Ovary (tissue), 9 donors: ENCODE measurements around the gene LSM14A. TPM values are rescaled to one million over a fixed set of nuclear protein-coding genes. Genes with fewer than 3 reads are reported as not detected.

Source experiments
- DNase-seq, 5 donors: peaks; one replicate each; pipeline ENCODE4 v3.0.0-alpha.2; 2019 to 2020
- H3K27ac ChIP-seq, 2 donors: fragments of 200-600 bp; one replicate each; pipeline versions ENCODE4 v1.5.1 to v1.8.0; 2019 to 2022
- H3K27me3 ChIP-seq: fragments of 200-600 bp; one replicate; pipeline ENCODE4 v1.8.0; 2022
- H3K36me3 ChIP-seq: fragments of 200-600 bp; sonication (generic); one replicate; pipeline ENCODE4 v1.5.1; 2019
- H3K4me1 ChIP-seq: one replicate; pipeline ENCODE4 v1.8.1; 2013; ENCODE audit warnings: mild to moderate bottlenecking, moderate library complexity; ENCODE audit not compliant: insufficient read depth
- H3K4me3 ChIP-seq: fragments of 200-600 bp; sonication (generic); one replicate; pipeline ENCODE4 v1.5.1; 2017
- H3K9me3 ChIP-seq, 2 donors: fragments of 200-600 bp in 1 of 2; sonication (generic) in 1 of 2; one replicate each; pipeline versions ENCODE4 v1.5.1 to v1.8.1; 2013 to 2019; ENCODE audit warnings: mild to moderate bottlenecking in 1 of 2, moderate library complexity in 1 of 2
- CTCF ChIP-seq, 3 donors: fragments of 450-650 bp in 2 of 3; fragments of 200-600 bp in 1 of 3; IDR thresholded peaks; one replicate each; pipeline versions ENCODE4 v1.5.1 to v1.8.0; 2016 to 2022; ENCODE audit warnings: antibody characterized with exemption in 3 of 3, mild to moderate bottlenecking in 1 of 3
- EP300 ChIP-seq: sonication (generic); formaldehyde crosslinking; IDR thresholded peaks from one replicate; pipeline ENCODE4 v1.6.1; 2017; ENCODE audit warnings: antibody characterized with exemption
- POLR2A ChIP-seq: fragments of 450-650 bp; IDR thresholded peaks from one replicate; pipeline ENCODE4 v1.6.1; 2017; ENCODE audit warnings: antibody characterized with exemption, mild to moderate bottlenecking, moderate library complexity
- WGBS, 3 donors: extraction: QIAGEN DNeasy Blood & Tissue Kit in 1 of 3; methylation state at CpG; one replicate each; pipeline versions ENCODE4 v1.1.5 to v1.1.7; 2013 to 2017; 5-methylcytosine and 5-hydroxymethylcytosine counted together
- intact Hi-C, 4 donors: fragments of 100-400 bp; cut with DNase I; formaldehyde crosslinking; loops; one replicate each; pipeline versions ENCODE4 v1.11.0 to v1.15.1; 2022 to 2023
- polyA plus RNA-seq, 2 donors: library from polyadenylated mRNA; stranded (reverse); fragments of 200-250 nt in 1 of 2; fragments of 350-450 nt in 1 of 2; fragmentation: Illumina TruSeq in 1 of 2; extraction: RNeasy Lipid Tissue Mini Kit (QIAGEN cat#74804) in 1 of 2; gene quantifications; one replicate each; pipeline ENCODE4 v1.2.3, GENCODE V29; 2013 to 2014
- total RNA-seq, 7 donors: library from RNA; depleted of rRNA in 2 of 7; stranded (reverse); fragments of >200 nt in 2 of 7; fragmentation: NEBNext Ultra II Directional in 3 of 7; extraction: Animal tissue kit (Norgen Biotek cat#: 25700) in 3 of 7; gene quantifications; one replicate each; pipeline versions ENCODE4 v1.1.0 to v1.2.4, GENCODE V29; 2016 to 2023
- donor health status: DM: no; HTN: no; CAD: no; lungs with moderate emphysema.
- donor health status: DM: no; HTN: no; CAD: no.
- donor health status: Bipolar disorder and iron deficiency.
- donor health status: DM: yes; HTN: yes; CAD: no.
- donor health status: DM: no; HTN: no; CAD: no.
- donor health status: DM: yes; HTN: yes; CAD: no.

LSM14A gene
- total and polyA plus RNA-seq, 9 donors, result 85.8 to 130 (median 114) TPM

DNA sequence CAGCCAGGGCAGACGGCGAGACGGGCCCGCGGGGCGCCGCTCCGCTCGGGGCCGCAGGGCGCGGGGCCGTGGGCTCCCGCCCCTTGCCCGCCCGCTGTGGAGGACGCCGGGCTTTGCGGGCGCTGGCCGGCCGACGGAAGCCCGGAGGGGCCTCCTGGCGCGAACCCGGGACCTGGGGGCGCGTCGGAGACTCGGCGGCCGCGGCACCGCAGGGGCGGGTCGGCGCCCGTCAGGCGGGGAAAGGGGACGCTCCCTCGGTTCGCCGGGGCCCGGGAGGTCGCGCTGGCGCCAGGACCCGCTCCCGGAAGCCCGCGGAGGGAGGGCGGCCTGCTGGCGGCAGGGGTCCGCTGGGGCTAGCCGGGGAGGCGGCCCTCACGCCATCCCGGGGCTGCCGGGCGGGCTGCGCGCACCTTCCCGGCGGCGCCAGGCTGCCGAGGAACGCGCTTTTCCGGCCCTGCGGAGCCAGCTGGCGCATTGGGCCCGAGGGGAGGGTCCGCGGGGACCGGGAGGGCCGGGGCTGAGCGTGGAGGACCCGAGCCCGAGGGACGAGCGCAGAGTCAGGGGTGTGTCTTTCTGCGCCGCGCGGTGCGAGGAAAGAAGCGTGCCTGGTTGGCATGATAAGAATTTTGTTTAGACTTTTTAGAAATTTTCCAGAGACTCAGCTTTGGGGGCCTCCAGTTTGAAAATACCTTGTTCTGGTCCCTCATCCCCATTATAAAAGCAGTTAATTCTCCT lies 82.6 kb downstream of the LSM14A start:
- 0% methylated on average over 22 to 88 of the region's 88 CpGs for WGBS, 3 donors

DNA sequence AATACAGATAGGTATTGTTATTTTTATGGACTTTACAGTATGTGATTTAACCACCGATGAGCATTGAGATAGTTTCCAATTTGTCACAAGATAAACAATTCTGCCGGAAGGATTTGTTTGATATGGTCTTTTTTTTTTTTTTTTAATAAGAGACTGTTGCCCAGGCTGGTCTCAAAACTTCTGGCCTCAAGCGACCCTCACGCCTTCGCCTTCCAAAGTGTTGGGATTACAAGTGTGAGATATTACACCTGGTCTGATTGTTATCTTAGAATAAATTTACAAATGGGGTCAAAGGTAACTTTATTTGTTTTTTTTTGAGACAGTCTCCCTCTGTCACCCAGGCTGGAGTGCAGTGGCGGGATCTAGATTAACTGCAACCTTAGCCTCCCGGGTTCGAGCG lies 83.2 kb downstream of the LSM14A start:
- H3K4me3 ChIP-seq, result peak overlapping the region; percentile 80
- WGBS, 3 donors, result 34 to 50% (median 44%) methylated on average over 9 of the region's 9 CpGs
- H3K27me3 ChIP-seq, result no peaks in the 10 kb centered on the region
- no peak overlapping the region for H3K27ac ChIP-seq
- H3K4me1 ChIP-seq, result peaks cover 9% of the 10 kb centered on the region
- H3K9me3 ChIP-seq, result no peaks in the 10 kb centered on the region
- no peak for TF ChIP-seq POLR2A
- TF ChIP-seq EP300, result no peak
- TF ChIP-seq CTCF (IDR thresholded peaks at IDR 0.05), result no peak
- H3K36me3 ChIP-seq, result no peaks in the 10 kb centered on the region
- DNase-seq, result no peak
- intact Hi-C loops, result no loop called here

More for the DNA sequence above, 82.6 kb downstream of the LSM14A start:
- intact Hi-C loops, result no loop called here
- Histone ChIP-seq H3K27me3 (no peaks in the 10 kb centered on the region), H3K27ac (peak overlapping the region; percentile 86 to 91), H3K9me3 (no peaks in the 10 kb centered on the region), H3K36me3 (no peaks in the 10 kb centered on the region), H3K4me3 (peak overlapping the region; percentile 80), H3K4me1 (peaks cover 9% of the 10 kb centered on the region)
- peak; percentile 42 to 73 (median 57) for DNase-seq
- TF ChIP-seq POLR2A, result no peak
- no peak for TF ChIP-seq CTCF (IDR thresholded peaks at IDR 0.05)
- no peak for TF ChIP-seq EP300

DNA sequence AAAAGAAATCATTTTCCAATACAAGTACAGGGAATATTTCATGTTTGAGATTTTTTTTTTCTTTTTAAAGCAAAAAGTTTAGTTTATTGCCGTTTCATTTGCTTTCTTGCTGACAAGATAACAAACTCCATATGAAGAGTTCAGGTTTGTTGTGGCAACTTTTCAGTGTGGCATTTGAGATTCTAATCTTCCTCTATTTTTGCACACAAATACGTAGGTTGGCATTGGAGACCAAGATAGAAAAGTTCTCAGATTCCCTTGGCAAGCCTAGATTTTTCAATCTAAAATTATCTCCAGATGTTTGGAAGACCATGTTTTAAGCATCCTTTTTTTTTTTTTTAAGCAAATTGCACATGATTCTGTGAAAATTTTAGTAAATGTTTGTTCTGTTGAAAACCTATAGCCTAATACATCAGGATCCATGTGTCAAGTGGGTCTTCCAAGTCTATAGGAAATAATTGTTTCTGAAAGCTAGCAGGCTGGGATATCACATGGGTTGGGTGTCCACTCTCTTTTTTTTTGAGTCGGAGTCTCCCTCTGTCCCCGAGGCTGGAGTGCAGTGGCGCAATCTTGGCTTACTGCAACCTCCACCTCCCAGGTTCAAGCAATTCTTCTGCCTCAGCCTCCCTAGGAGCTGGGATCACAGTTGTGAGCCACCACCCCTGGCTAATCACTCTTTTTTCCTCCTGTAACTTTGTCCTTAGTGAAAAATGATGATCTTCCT lies 84.7 kb downstream of the LSM14A start:
- no peak for TF ChIP-seq POLR2A
- TF ChIP-seq CTCF (IDR thresholded peaks at IDR 0.05), result no peak
- TF ChIP-seq EP300, result no peak
- Histone ChIP-seq H3K36me3 (no peaks in the 10 kb centered on the region), H3K4me3 (no peak overlapping the region), H3K9me3 (no peaks in the 10 kb centered on the region), H3K27me3 (no peaks in the 10 kb centered on the region), H3K4me1 (peaks cover 15% of the 10 kb centered on the region), H3K27ac (no peak overlapping the region)
- DNase-seq, result no peak
- 48 to 55% (median 53%) methylated on average over 5 of the region's 5 CpGs for WGBS, 3 donors
- intact Hi-C loops, result no loop called here

GRCh38 chr19:34257559-34257924 lies 85.2 kb downstream of the LSM14A start:
- no peaks in the 10 kb centered on the region for H3K36me3 ChIP-seq
- no peak for TF ChIP-seq EP300
- no peak for TF ChIP-seq POLR2A
- TF ChIP-seq CTCF (IDR thresholded peaks at IDR 0.05), result no peak
- peaks cover 15% of the 10 kb centered on the region for H3K4me1 ChIP-seq
- DNase-seq, result no peak
- no peak overlapping the region for H3K4me3 ChIP-seq
- WGBS, 3 donors, result 78 to 86% (median 84%) methylated on average over 2 of the region's 2 CpGs
- no peaks in the 10 kb centered on the region for H3K9me3 ChIP-seq
- intact Hi-C loops, result no loop called here
- no peaks in the 10 kb centered on the region for H3K27me3 ChIP-seq
- no peak overlapping the region for H3K27ac ChIP-seq
